Measurements from ENCODE around the gene HJURP. TPM values are rescaled to one million over a fixed set of nuclear protein-coding genes. Genes with fewer than 3 reads are reported as not detected.

The HJURP gene
- total RNA-seq, 1 experiment from 2014 or later = 73.2 TPM

GRCh38 chr2:233819884-233820773 is 34.2 kb downstream of the HJURP start:
- Histone ChIP-seq H3K27me3 (replicated peaks) (no peaks in the 10 kb centered on the region), H3K4me3 (no peak overlapping the region)
- DNase-seq (ENCODE audit: low read depth in 1 of 2, low spot score in 2 of 2) = peak in 1 of 2 experiments; percentile 38

GRCh38 chr2:233818639-233819621 is 35.4 kb downstream of the HJURP start:
- Histone ChIP-seq H3K4me3 (no peak overlapping the region), H3K4me1 (replicated peaks) (peaks cover 10% of the 10 kb centered on the region), H3K36me3 (no peaks in the 10 kb centered on the region), H3K27ac (no peak overlapping the region), H3K9me3 (replicated peaks) (no peaks in the 10 kb centered on the region; the same call in 1 of the 2 replicates), H3K27me3 (replicated peaks) (no peaks in the 10 kb centered on the region)
- DNase-seq (ENCODE audit: low read depth in 1 of 2, low spot score in 2 of 2) = peak in 1 of 2 experiments; percentile 35

More at GRCh38 chr2:233819884-233820773, 34.2 kb downstream of the HJURP start:
- H3K27ac ChIP-seq = no peak overlapping the region
- no peaks in the 10 kb centered on the region; the same call in 1 of the 2 replicates for H3K9me3 ChIP-seq (replicated peaks)
- peaks cover 10% of the 10 kb centered on the region for H3K4me1 ChIP-seq (replicated peaks)
- H3K36me3 ChIP-seq = no peaks in the 10 kb centered on the region

- H3K4me1 ChIP-seq (replicated peaks) = peaks cover 10% of the 10 kb centered on the region
- H3K27me3 ChIP-seq (replicated peaks) = no peaks in the 10 kb centered on the region
- DNase-seq (ENCODE audit: low read depth in 1 of 2, low spot score in 2 of 2) = peak in 1 of 2 experiments; percentile 31
- H3K4me3 ChIP-seq = no peak overlapping the region
- H3K36me3 ChIP-seq = no peaks in the 10 kb centered on the region
- H3K27ac ChIP-seq = no peak overlapping the region
- no peaks in the 10 kb centered on the region; the same call in 1 of the 2 replicates for H3K9me3 ChIP-seq (replicated peaks)
Measured at GRCh38 chr2:233817995-233818638, 36.2 kb downstream of the HJURP start.

GRCh38 chr2:233817361-233817911 is 36.9 kb downstream of the HJURP start:
- H3K9me3 ChIP-seq (replicated peaks) = no peaks in the 10 kb centered on the region; the same call in 1 of the 2 replicates
- H3K36me3 ChIP-seq = no peaks in the 10 kb centered on the region
- no peak overlapping the region for H3K27ac ChIP-seq
- DNase-seq (ENCODE audit: low read depth in 1 of 2, low spot score in 2 of 2) = peak in 1 of 2 experiments; percentile 22
- H3K4me3 ChIP-seq = no peak overlapping the region
- no peaks in the 10 kb centered on the region for H3K27me3 ChIP-seq (replicated peaks)
- H3K4me1 ChIP-seq (replicated peaks) = peaks cover 10% of the 10 kb centered on the region

GRCh38 chr2:233816771-233817170 is 37.6 kb downstream of the HJURP start:
- Histone ChIP-seq H3K27ac (no peak overlapping the region), H3K36me3 (no peaks in the 10 kb centered on the region), H3K27me3 (replicated peaks) (no peaks in the 10 kb centered on the region), H3K9me3 (replicated peaks) (no peaks in the 10 kb centered on the region; the same call in 1 of the 2 replicates), H3K4me1 (replicated peaks) (peaks cover 10% of the 10 kb centered on the region), H3K4me3 (no peak overlapping the region)
- no peak for DNase-seq (ENCODE audit: low read depth in 1 of 2, low spot score in 2 of 2)

GRCh38 chr2:233816334-233816733 is 38.0 kb downstream of the HJURP start:
- Histone ChIP-seq H3K9me3 (replicated peaks) (no peaks in the 10 kb centered on the region; the same call in 1 of the 2 replicates), H3K4me1 (replicated peaks) (peaks cover 10% of the 10 kb centered on the region), H3K4me3 (no peak overlapping the region), H3K36me3 (no peaks in the 10 kb centered on the region), H3K27ac (peak overlapping the region; percentile 11; the same call in 1 of the 2 replicates), H3K27me3 (replicated peaks) (no peaks in the 10 kb centered on the region)
- DNase-seq (ENCODE audit: low read depth in 1 of 2, low spot score in 2 of 2) = no peak

GRCh38 chr2:233815861-233816260 is 38.5 kb downstream of the HJURP start:
- no peaks in the 10 kb centered on the region; the same call in 1 of the 2 replicates for H3K9me3 ChIP-seq (replicated peaks)
- no peak overlapping the region for H3K4me3 ChIP-seq
- DNase-seq (ENCODE audit: low read depth in 1 of 2, low spot score in 2 of 2) = no peak
- no peaks in the 10 kb centered on the region for H3K36me3 ChIP-seq
- peak overlapping the region; percentile 11; the same call in 1 of the 2 replicates for H3K27ac ChIP-seq
- H3K4me1 ChIP-seq (replicated peaks) = peaks cover 10% of the 10 kb centered on the region
- H3K27me3 ChIP-seq (replicated peaks) = no peaks in the 10 kb centered on the region

- no peak for DNase-seq (ENCODE audit: low read depth in 1 of 2, low spot score in 2 of 2)
Measured at GRCh38 chr2:233814056-233814835, 40.1 kb downstream of the HJURP start.

GRCh38 chr2:233813236-233814055 is 40.9 kb downstream of the HJURP start:
- Histone ChIP-seq H3K27me3 (replicated peaks) (0 out of 2 replicates have a peak, but pooled peaks cover 3% of the 10 kb centered on the region), H3K9me3 (replicated peaks) (no peaks in the 10 kb centered on the region; the same call in 1 of the 2 replicates), H3K36me3 (no peaks in the 10 kb centered on the region), H3K27ac (no peak overlapping the region), H3K4me3 (no peak overlapping the region), H3K4me1 (replicated peaks) (peaks cover 10% of the 10 kb centered on the region)
- no peak for DNase-seq (ENCODE audit: low read depth in 1 of 2, low spot score in 2 of 2)

More at GRCh38 chr2:233814056-233814835, 40.1 kb downstream of the HJURP start:
- Histone ChIP-seq H3K4me1 (replicated peaks) (peaks cover 10% of the 10 kb centered on the region), H3K36me3 (no peaks in the 10 kb centered on the region), H3K27ac (no peak overlapping the region), H3K27me3 (replicated peaks) (0 out of 2 replicates have a peak, but pooled peaks cover 3% of the 10 kb centered on the region), H3K4me3 (no peak overlapping the region), H3K9me3 (replicated peaks) (no peaks in the 10 kb centered on the region; the same call in 1 of the 2 replicates)

- Histone ChIP-seq H3K4me1 (replicated peaks) (peaks cover 7% of the 10 kb centered on the region), H3K9me3 (replicated peaks) (no peaks in the 10 kb centered on the region), H3K4me3 (no peak overlapping the region), H3K27me3 (replicated peaks) (0 out of 2 replicates have a peak, but pooled peaks cover 3% of the 10 kb centered on the region), H3K36me3 (no peaks in the 10 kb centered on the region), H3K27ac (no peak overlapping the region)
- peak in 1 of 2 experiments; percentile 31 for DNase-seq (ENCODE audit: low read depth in 1 of 2, low spot score in 2 of 2)
Measured at GRCh38 chr2:233811732-233812131, 42.6 kb downstream of the HJURP start.

GRCh38 chr2:233811087-233811486 is 43.2 kb downstream of the HJURP start:
- peak in 1 of 2 experiments; percentile 31 for DNase-seq (ENCODE audit: low read depth in 1 of 2, low spot score in 2 of 2)
- no peaks in the 10 kb centered on the region for H3K9me3 ChIP-seq (replicated peaks)
- H3K27me3 ChIP-seq (replicated peaks) = 0 out of 2 replicates have a peak, but pooled peaks cover 3% of the 10 kb centered on the region
- H3K4me1 ChIP-seq (replicated peaks) = peaks cover under 1% of the 10 kb centered on the region
- H3K36me3 ChIP-seq = no peaks in the 10 kb centered on the region
- no peak overlapping the region for H3K27ac ChIP-seq
- H3K4me3 ChIP-seq = no peak overlapping the region
